Measurements from ENCODE around the gene ACOT13. TPM values are rescaled to one million over a fixed set of nuclear protein-coding genes. Genes with fewer than 3 reads are reported as not detected.
"Not testable (repeated sequence)": the region's sequence is repeated elsewhere in the genome, so short reads cannot be mapped to it uniquely, and the experiment has no call there.

ACOT13 gene
- total RNA-seq, 4 donors from 2014 or later = 5.8 to 9.4 (median 7.2) TPM

GRCh38 chr6:24631671-24632070 lies 35.2 kb upstream of the ACOT13 start:
- no peaks in the 10 kb centered on the region for H3K27me3 ChIP-seq
- DNase-seq (ENCODE audit: extremely low spot score) = no peak
- 52% methylated on average over 5 of the region's 5 CpGs for WGBS

GRCh38 chr6:24632573-24632972 lies 34.3 kb upstream of the ACOT13 start:
- H3K27me3 ChIP-seq = no peaks in the 10 kb centered on the region
- 25% methylated on average over 1 of the region's 1 CpG for WGBS
- H3K9me3 ChIP-seq = peaks cover 0 to 12% (median 1%) of the 10 kb centered on the region in 4 donors
- H3K27ac ChIP-seq (replicated peaks in 1 of 4) = no peak overlapping the region
- H3K4me1 ChIP-seq = no peaks in the 10 kb centered on the region
- H3K36me3 ChIP-seq = no peaks in the 10 kb centered on the region
- no peak overlapping the region for H3K4me3 ChIP-seq
- no peak for DNase-seq (ENCODE audit: extremely low spot score)
- intact Hi-C loops (cut with DNase I) = no loop called here
- TF ChIP-seq POLR2AphosphoS5 (IDR thresholded peaks at IDR 0.05) = no peak
- TF ChIP-seq POLR2A (IDR thresholded peaks at IDR 0.05; ENCODE audit: low read depth) = no peak
- no peak for TF ChIP-seq EP300 (IDR thresholded peaks at IDR 0.05)
- no peak for TF ChIP-seq CTCF (IDR thresholded peaks at IDR 0.05)

More at GRCh38 chr6:24631671-24632070, 35.2 kb upstream of the ACOT13 start:
- H3K9me3 ChIP-seq = peaks cover 0 to 12% (median 0%) of the 10 kb centered on the region in 4 donors
- intact Hi-C loops (cut with DNase I) = no loop called here
- H3K4me3 ChIP-seq = no peak overlapping the region
- TF ChIP-seq EP300 (IDR thresholded peaks at IDR 0.05) (no peak), CTCF (IDR thresholded peaks at IDR 0.05) (no peak), POLR2A (IDR thresholded peaks at IDR 0.05; ENCODE audit: low read depth) (no peak), POLR2AphosphoS5 (IDR thresholded peaks at IDR 0.05) (no peak)
- no peak overlapping the region for H3K27ac ChIP-seq (replicated peaks in 1 of 4)
- H3K36me3 ChIP-seq = no peaks in the 10 kb centered on the region
- H3K4me1 ChIP-seq = no peaks in the 10 kb centered on the region

GRCh38 chr6:24636681-24637080 lies 30.2 kb upstream of the ACOT13 start:
- TF ChIP-seq POLR2AphosphoS5 (IDR thresholded peaks at IDR 0.05) (no peak), POLR2A (IDR thresholded peaks at IDR 0.05; ENCODE audit: low read depth) (no peak), CTCF (IDR thresholded peaks at IDR 0.05) (no peak), EP300 (IDR thresholded peaks at IDR 0.05) (no peak)
- intact Hi-C loops (cut with DNase I) = no loop called here
- DNase-seq (ENCODE audit: extremely low spot score) = no peak
- Histone ChIP-seq H3K27ac (replicated peaks in 1 of 4) (no peak overlapping the region), H3K4me3 (no peak overlapping the region), H3K4me1 (no peaks in the 10 kb centered on the region), H3K9me3 (peaks cover 0 to 12% (median 1%) of the 10 kb centered on the region in 4 donors), H3K36me3 (no peaks in the 10 kb centered on the region), H3K27me3 (peaks cover 0 to 4% (median 0%) of the 10 kb centered on the region in 4 donors)

GRCh38 chr6:24640166-24640565 lies 26.7 kb upstream of the ACOT13 start:
- WGBS = 98% methylated on average over 1 of the region's 1 CpG
- no peak for TF ChIP-seq POLR2A (IDR thresholded peaks at IDR 0.05; ENCODE audit: low read depth)
- TF ChIP-seq EP300 (IDR thresholded peaks at IDR 0.05) = no peak
- no peak for TF ChIP-seq POLR2AphosphoS5 (IDR thresholded peaks at IDR 0.05)
- TF ChIP-seq CTCF (IDR thresholded peaks at IDR 0.05) = no peak
- H3K9me3 ChIP-seq = peaks cover 0 to 12% (median 1%) of the 10 kb centered on the region in 4 donors
- peaks cover 0 to 12% (median 2%) of the 10 kb centered on the region in 4 donors for H3K27me3 ChIP-seq
- intact Hi-C loops (cut with DNase I) = no loop called here
- no peak for DNase-seq (ENCODE audit: extremely low spot score)
- H3K4me1 ChIP-seq = peaks cover 0 to 1% (median under 1%) of the 10 kb centered on the region in 4 donors
- H3K36me3 ChIP-seq = no peaks in the 10 kb centered on the region
- H3K4me3 ChIP-seq = no peak overlapping the region
- no peak overlapping the region for H3K27ac ChIP-seq (replicated peaks in 1 of 4)

GRCh38 chr6:24640631-24641030 lies 26.2 kb upstream of the ACOT13 start:
- peaks cover 0 to 12% (median 2%) of the 10 kb centered on the region in 4 donors for H3K27me3 ChIP-seq
- H3K4me3 ChIP-seq; H3K36me3 ChIP-seq; DNase-seq (ENCODE audit: extremely low spot score); H3K9me3 ChIP-seq; intact Hi-C loops (cut with DNase I); H3K4me1 ChIP-seq; H3K27ac ChIP-seq (replicated peaks in 1 of 4): not testable (repeated sequence)
- 86% methylated on average over 5 of the region's 5 CpGs for WGBS

Measured in esophagus muscularis mucosa (tissue), 4 donors.